ENCODE results near the gene ITPR2.
"Not testable (repeated sequence)": the region's sequence is repeated elsewhere in the genome, so short reads cannot be mapped to it uniquely, and the experiment has no call there.

- TF ChIP-seq CTCF (IDR thresholded peaks at IDR 0.05; ENCODE audit: low read length); EZH2 (IDR thresholded peaks at IDR 0.05; ENCODE audit: borderline replicate concordance, low read length): not testable (repeated sequence)
These were observed 188.6 kb downstream of the ITPR2 start for GRCh38 chr12:26644376-26644775.

All from OCI-LY1 (cell line).